HCT116 (cell line): ENCODE measurements around the gene TAMALIN.

ENCODE experiments used
- POLR2AphosphoS5 ChIP-seq: IDR thresholded peaks from 2 replicates; pipeline ENCODE4 v1.6.1; 2011; ENCODE audit warnings: mild to moderate bottlenecking, low read depth, low read length, moderate library complexity
- TF ChIP-seq, protein P1 (sequence below), 3 experiments: fragments of 200-600 bp in 1 of 3; sonication (generic) in 1 of 3; IDR thresholded peaks in 2 of 3; conservative IDR thresholded peaks in 1 of 3; 2 replicates each; pipeline ENCODE4 v1.5.1; 2012 to 2017; ENCODE audit warnings: low read depth in 2 of 3, low read length in 2 of 3, antibody characterized with exemption in 1 of 3, borderline replicate concordance in 1 of 3, control low read depth in 1 of 3, mild to moderate bottlenecking in 1 of 3, mixed read lengths in 1 of 3, mixed run types in 1 of 3, moderate library complexity in 1 of 3; ENCODE audit not compliant: insufficient read depth in 1 of 3

DNA sequence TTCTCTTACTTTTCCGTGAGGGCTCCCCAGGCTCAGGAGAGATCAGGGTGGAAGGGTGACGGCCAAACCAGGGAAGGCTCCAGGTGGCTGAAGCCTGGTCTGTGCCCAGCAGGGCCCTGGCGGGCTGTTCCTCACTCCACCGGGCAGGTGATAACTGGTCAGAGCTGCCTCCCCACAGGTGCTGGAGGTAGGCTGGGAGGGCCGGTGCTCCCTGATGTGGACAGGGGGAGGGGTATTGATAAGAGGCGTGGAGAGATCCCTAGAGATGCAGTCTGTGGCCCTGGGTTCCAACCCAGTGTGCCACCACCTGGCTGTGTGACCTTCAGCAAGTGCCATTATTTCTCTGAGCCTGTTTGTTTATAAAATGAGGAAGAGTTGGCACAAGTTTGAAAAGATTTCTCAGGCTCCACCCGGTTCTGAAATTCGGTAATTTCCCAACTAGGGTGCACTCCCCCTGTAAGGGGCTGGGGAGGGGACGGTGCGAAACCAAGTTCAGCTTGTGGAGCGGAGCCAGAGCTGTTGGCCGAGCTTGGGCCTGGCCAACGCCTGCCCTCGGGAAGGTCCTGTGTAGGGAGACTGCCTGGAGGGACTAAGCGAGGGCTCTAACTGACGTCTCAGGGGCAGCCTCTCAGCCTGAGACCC is 43.5 kb downstream of the TAMALIN start:
- TF ChIP-seq, protein P1, sequence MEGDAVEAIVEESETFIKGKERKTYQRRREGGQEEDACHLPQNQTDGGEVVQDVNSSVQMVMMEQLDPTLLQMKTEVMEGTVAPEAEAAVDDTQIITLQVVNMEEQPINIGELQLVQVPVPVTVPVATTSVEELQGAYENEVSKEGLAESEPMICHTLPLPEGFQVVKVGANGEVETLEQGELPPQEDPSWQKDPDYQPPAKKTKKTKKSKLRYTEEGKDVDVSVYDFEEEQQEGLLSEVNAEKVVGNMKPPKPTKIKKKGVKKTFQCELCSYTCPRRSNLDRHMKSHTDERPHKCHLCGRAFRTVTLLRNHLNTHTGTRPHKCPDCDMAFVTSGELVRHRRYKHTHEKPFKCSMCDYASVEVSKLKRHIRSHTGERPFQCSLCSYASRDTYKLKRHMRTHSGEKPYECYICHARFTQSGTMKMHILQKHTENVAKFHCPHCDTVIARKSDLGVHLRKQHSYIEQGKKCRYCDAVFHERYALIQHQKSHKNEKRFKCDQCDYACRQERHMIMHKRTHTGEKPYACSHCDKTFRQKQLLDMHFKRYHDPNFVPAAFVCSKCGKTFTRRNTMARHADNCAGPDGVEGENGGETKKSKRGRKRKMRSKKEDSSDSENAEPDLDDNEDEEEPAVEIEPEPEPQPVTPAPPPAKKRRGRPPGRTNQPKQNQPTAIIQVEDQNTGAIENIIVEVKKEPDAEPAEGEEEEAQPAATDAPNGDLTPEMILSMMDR (IDR thresholded peaks at IDR 0.05 in 2 of 3, conservative IDR thresholded peaks at IDR 0.05 in 1 of 3; ENCODE audit: borderline replicate concordance in 1 of 3, insufficient read depth in 1 of 3, low read depth in 2 of 3, low read length in 2 of 3), result no peak
- no peak for TF ChIP-seq POLR2AphosphoS5
